GM19467 (cell line): ENCODE results near the gene WDR37.
"Not testable (repeated sequence)": the region's sequence is repeated elsewhere in the genome, so short reads cannot be mapped to it uniquely, and the experiment has no call there.

Source experiments
- ATAC-seq: cut with Tn5 transposase; IDR thresholded peaks from one replicate; pipeline ENCODE4 v1.9.1; 2021; ENCODE audit warnings: mild to moderate bottlenecking, moderate library complexity; ENCODE audit not compliant: unreplicated experiment

The WDR37 gene

DNA sequence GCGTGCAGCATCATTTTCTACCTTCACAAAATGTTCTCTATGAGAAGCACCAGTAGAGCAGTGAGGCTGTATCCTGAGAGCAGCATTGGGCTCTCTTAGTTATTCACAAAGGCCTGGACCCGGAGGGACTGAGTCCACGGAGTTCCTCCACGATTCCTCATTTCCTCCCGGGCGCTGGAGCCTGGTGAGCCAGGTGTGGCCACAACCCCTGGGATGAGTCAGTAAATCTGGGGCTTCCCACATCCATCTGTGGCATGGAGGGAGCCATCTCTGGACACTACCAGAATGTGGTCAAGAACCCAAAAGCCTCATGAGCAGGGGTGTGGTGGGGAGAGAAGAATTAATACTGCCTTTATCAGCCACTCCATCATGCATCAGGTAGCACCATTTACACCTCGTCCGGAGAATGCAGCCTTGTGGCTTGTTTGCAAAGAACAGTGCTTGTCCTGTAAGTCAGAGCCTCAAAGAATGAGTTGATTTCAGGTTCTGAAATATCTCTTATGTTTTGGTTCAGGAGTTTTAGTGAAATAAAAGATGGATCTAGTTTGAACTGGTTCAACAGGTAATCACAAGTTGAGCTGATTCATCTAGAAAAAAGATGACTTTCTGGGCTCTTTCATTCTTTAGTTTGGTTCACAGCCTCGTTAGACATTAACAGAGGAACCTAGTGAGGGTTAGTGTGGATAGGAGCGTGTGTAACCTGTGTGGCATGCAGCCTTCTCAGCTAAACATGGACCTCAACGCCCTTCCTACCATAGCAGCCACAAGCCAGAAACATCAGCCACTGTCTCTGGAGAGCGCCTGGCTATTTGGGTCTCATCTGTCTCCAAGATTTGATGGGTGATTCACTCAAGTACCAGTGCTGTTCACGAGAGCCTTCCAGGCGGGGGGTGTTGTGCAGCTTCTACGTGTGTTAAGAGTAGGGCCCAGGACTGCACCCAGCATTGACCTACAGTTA lies 95.2 kb downstream of the WDR37 start:
- ATAC-seq, result peak; percentile 62

DNA sequence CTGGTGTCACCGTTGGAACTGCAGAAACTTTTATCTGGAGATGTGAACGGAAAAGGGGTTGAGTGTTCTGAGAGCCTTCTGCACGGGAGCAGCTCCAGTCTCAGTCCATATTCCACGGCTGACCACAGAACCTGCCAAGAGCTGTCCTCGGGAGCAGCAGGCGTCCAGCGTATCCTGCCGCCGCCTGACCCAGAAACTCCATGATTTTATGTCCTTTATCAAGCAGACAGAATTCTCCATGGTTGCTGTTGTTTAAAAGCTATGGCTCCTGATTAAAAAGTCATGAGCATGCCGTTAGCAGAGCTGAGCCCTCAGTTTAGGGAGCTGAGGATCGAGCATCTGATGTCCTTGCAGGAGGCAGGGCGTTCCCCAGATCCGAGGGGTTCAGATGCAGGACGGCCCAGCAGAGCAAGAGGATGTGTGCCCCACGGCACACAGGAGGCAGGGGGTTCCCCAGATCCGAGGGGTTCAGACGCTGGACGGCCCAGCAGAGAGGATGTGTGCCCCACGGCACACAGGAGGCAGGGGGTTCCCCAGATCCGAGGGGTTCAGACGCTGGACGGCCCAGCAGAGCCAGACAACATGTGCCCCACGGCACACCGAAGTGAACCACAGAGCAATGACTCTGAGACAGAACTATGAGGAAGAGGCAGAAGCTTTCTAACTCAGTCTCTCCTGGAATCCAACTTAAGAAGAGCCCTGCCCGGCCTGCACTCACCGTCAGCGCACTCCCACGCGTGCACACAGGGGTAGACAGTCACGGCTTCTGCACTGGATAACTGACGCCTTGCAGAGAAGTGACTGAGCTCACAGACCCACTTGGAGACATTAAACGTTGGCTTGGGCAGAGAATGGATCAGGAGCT lies 96.4 kb downstream of the WDR37 start:
- ATAC-seq, result no peak

DNA sequence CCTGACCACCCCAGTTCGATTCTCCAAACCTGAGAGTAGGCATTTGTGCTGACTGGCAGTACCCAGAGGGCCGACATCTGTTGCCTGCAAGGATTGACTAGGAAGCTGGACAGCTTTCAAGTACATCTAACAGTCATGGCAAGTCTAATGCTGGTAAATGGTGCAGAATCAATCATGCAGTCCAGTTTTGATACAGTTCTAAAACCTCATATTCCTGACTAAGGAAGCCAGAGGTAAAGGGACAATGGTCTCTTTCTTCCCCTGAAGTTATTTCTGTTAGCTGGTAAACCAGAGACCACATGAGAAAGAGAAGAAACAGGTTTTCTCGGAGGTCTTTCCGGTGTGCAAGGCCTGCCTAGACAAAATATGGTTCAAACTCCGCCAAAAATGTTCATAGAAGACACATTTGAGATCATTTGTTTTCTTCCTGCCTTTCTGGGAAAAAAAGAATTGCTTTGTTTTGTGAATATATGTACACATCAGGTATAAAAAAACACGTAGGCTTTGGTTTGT lies 97.1 kb downstream of the WDR37 start:
- no peak for ATAC-seq

DNA sequence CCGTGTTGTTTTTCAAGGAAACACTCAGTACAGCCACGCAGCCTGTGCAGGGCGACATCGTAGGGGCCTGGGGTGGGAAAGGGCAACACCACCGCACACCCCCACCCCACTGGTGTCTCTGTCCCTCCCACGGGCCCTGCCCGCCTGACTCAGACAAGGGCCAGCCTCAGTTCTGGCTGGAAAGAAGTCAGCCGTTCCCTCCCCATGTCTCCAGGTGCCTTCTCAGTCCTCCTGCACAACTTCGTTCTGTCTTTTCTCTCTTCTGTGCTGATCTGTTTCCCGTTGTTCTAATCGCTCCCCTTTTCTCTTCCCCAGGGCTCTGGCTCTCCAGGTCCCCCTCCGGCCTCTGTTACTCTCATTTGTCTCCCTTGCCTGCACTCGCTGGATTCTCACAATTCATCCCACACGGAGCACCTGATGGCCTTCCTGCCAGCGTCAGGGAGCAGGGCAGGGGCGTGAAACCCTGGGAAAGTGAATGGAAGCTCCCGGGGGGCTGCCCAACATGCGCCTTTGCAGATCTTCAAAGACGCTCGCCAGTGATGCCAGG lies 97.7 kb downstream of the WDR37 start:
- ATAC-seq, result no peak

DNA sequence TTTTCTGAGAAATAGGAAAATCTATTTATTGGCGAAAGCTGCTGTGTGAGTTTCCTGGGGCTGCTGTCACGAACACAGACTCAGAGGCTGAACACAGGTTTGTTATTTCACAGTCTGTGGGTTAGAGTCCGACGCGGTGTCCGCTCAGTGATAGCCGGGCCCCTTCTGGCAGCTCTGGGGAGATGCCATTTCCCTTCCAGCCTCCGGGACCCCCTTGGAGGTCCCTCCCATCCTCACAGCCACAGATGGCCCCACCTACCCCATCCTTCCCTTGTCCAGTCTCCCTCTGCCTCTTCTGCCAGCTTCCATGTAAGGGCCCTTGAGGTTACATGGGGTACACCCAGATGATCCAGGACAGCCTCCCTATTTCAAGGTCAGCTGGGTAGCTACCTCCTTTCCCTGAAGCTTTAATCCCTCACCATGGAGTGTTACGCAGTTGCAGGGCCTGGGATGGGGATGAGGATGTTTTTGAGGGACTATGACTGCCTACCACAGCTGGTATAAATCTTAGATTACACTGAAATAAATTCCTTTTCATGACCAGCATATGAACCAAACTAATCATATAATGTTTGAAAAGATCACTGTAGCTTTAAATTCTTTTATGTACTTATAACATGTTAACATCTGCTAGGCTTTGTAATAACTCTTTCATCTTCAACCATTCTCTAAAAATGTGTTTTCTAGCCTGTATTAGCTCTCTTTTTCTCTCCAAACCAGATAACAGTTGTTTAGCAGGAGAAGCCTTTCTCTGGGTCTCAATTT lies 98.5 kb downstream of the WDR37 start:
- no peak for ATAC-seq

DNA sequence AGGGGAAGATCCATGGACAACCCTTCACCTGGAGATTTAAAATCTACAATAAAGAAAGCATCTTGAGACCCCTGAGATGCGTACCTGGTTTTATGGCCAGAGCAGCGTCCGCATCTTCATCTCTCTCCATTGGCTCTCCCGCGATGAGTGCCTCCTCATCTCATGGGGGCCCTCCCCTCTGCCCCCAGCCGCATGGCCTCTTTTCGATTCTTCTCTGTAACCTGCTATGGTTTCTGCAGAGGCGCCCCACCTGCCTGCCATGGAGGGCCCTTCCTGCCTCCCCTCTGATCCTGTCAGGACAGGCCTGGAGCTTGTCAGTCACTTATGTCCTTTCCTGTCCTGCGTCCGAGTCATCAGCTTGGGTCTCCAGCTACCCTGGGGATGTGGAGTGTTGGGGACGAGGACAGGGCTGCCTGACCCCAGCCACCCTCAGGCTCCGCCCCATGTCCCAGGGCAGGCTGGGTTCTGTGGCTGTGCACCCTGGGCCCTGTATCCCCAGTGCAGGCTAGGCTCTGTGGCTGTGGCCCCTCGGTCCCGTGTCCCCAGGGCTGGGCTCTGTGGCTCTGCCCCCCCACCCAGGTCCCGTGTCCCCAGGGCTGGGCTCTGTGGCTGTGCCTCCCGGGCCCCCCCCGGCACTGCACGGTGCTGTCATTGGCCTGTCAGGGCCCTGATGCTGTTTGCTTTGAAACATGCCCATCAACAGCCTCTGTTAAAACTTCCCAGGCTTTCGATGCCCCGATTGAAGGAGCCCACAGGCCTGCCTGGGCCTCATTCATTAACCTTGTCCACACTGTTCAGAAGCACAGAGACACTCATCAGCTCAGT lies 99.8 kb downstream of the WDR37 start:
- no peak for ATAC-seq

DNA sequence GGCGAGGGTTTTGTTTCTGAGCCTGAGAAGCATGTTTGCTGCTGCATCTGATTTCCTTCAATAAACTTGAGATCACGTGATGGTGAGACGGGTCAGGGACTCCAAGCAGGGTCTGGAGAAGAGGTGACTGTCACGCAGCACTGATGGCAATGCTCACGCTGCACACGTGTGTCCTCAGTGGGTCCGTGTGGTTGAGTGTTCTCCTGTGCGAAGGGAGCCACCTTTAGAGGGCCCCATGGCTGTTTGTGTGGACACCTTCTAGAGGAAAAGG lies 100.4 kb downstream of the WDR37 start:
- ATAC-seq, result no peak

GRCh38 chr10:1156921-1157614 lies 100.9 kb downstream of the WDR37 start:
- no peak for ATAC-seq

DNA sequence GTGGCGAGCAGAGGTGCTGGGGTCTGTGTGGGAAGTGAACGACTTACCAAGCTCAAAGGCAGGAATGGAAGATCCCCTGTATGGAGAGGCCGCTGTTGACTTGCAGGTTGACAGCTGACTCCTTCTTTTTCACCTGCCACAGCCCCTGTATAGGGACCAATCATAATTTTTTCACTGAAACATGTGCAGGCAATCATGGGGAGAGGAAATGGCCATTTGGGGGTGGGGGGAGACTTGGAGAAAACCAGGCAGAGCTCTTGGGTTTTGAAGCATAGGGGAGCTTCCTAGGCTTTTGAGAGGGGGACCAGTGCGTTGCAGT lies 101.4 kb downstream of the WDR37 start:
- ATAC-seq, result no peak

GRCh38 chr10:1158066-1158465 lies 101.9 kb downstream of the WDR37 start:
- no peak for ATAC-seq

- not testable (repeated sequence) for ATAC-seq
Observed at GRCh38 chr10:1158536-1158935, 102.4 kb downstream of the WDR37 start.

DNA sequence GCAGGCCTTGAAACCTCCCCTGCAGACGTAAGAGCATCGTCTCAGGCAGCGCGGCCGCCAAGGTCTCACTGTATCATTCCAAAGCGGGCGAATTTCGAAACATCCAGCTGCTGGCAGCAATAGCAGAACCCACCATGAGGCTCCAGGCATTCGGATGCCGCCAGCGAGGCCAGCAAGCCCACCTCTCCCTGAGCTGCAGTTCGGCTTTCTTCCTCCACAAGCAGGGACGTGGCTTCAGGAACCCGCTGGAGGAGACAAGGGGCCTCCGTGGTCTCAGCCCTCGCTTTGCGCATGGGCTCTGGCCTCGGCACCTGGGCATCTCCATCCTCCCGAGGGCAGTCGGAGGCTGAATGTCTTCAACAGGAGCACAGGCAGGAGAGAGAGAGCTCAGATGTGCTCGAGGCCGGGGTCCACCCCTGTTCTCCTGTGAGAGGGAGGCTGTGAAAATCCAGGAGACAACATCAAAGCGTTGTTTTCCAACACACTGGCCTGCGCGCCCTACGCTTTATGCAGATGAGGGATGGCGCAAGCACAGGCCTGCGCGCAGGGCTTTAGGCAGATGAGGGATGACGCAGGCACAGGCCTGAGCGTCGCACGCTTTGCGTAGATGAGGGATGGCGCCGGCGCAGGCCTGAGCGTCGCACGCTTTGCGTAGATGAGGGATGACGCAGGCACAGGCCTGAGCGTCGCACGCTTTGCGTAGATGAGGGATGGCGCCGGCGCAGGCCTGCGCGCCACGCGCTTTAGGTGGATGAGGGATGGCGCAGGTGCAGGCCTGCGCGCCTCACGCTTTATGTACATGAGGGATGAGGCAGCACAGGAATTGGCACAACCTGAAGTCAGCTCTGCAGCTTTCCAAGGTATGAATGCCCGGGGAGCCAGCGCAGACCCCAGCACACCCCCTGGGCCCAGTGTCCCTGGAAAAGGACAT lies 103.2 kb downstream of the WDR37 start:
- no peak for ATAC-seq

GRCh38 chr10:1160561-1161314 lies 104.6 kb downstream of the WDR37 start:
- no peak for ATAC-seq

DNA sequence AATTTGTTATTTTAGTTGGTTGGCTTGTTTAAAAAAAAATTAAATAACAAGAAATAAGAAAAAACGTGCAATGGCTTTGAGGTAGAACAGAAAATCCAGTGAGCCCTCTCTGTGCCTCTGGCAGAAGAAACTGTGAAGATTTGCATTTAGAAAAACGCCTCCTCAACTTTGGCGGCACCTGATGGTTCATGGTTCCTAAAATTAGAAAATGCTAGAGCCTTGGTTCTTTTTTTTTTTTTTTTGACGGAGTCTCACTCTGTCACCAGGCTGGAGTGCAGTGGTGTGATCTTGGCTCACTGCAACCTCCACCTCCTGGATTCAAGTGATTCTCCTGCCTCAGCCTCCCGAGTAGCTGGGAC lies 105.1 kb downstream of the WDR37 start:
- not testable (repeated sequence) for ATAC-seq

- ATAC-seq, result no peak
Observed at GRCh38 chr10:1162481-1163203, 106.5 kb downstream of the WDR37 start.

DNA sequence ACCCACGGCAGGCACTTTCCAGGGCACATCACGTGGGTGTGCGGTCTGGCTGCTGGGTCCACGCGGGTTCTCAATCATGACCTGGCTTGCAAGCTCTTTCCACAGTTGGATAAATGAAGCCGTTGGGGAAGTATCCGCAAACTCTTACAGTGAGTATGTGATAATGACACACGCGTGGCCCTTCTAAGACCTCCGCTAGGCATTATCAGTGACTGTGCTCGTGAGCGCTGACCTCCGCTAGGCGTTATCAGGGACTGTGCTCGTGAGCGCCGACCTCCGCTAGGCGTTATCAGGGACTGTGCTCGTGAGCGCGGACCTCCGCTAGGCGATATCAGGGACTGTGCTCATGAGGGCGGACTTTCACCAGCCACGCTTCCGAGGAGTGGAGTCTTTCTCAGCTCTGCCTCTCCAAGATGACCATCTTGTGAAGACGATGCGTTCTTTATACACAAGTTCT lies 107.0 kb downstream of the WDR37 start:
- no peak for ATAC-seq

- ATAC-seq, result no peak
Observed at GRCh38 chr10:1163831-1164230, 107.6 kb downstream of the WDR37 start.
